ENCODE measurements around the gene SPPL3. TPM values are rescaled to one million over a fixed set of nuclear protein-coding genes. Genes with fewer than 3 reads are reported as not detected.

SPPL3 gene
- total and polyA plus RNA-seq, 2 experiments from 2014 or later = 20.0 to 67.3 TPM

DNA sequence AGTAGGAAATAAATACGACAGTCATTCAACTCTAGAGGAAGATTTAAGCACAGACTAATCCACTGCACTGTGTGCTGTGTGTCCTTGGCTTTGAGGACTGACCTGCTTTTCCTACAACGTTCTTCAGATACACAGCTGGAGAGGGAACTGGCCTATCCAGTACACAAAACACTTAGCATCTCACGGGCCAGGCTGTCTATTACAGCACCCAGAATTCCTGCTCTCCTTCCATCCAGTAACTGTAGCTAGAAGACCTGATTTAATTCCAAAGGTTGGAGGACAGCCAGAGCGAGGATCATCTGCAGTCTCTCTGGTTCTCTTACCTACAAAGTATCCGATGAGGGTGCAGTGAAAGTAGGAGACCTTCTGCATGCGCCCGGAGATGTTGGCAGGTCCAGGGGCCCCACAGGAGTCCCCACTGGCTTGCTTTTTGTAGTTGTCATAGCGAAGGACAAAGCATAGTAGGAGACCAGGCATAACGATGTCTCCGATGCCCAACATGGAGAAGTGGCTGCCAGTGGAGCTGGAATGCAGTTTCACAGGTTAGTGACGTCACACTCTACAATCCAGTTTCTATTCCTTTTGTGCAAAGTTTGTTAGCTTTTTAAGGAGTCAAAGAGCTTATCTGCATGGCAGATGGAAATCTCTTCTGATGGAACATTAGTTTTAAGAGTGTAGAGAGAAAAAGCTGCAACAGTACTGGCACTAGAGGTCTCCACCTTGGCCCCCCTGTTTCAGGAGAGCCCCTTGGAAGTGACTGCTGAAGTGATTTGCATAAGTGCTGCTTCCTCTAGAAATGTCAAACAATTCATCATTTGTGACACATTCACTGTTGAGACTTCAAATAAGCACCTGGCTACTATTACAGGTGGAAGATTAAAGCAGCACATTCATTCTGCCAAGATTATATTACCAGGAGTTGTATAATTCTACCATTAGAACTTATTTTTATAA is 136.8 kb downstream of the SPPL3 start:
- Histone ChIP-seq H3K4me3 (no peak overlapping the region), H4K20me1 (ENCODE audit: insufficient read depth, poor library complexity, severe bottlenecking) (no peaks in the 10 kb centered on the region), H3K9me3 (ENCODE audit: low read depth) (no peaks in the 10 kb centered on the region), H3K4me2 (no peak overlapping the region), H3K9me2 (replicated peaks; ENCODE audit: insufficient read depth) (no peaks in the 10 kb centered on the region), H3K79me2 (no peaks in the 10 kb centered on the region), H3K27me3 (no peaks in the 10 kb centered on the region), H3K36me3 (replicated peaks; ENCODE audit: insufficient read depth, low read depth) (no peaks in the 10 kb centered on the region), H3K27ac (peak overlapping the region; percentile 43), H3K4me1 (ENCODE audit: insufficient read depth) (no peaks in the 10 kb centered on the region), H2AFZ (no peak overlapping the region)
- WGBS (ENCODE audit: low lambda C conversion rate, missing lambda C conversion rate) = 89% methylated on average over 11 of the region's 11 CpGs
- DNase-seq (ENCODE audit: low spot score) = no peak
- TF ChIP-seq EZH2phosphoT487 (IDR thresholded peaks at IDR 0.05; ENCODE audit: low read depth, severe bottlenecking, unreplicated experiment) (no peak), EZH2 (IDR thresholded peaks at IDR 0.05; ENCODE audit: borderline replicate concordance) (no peak)
- TF ChIP-seq, protein P1, sequence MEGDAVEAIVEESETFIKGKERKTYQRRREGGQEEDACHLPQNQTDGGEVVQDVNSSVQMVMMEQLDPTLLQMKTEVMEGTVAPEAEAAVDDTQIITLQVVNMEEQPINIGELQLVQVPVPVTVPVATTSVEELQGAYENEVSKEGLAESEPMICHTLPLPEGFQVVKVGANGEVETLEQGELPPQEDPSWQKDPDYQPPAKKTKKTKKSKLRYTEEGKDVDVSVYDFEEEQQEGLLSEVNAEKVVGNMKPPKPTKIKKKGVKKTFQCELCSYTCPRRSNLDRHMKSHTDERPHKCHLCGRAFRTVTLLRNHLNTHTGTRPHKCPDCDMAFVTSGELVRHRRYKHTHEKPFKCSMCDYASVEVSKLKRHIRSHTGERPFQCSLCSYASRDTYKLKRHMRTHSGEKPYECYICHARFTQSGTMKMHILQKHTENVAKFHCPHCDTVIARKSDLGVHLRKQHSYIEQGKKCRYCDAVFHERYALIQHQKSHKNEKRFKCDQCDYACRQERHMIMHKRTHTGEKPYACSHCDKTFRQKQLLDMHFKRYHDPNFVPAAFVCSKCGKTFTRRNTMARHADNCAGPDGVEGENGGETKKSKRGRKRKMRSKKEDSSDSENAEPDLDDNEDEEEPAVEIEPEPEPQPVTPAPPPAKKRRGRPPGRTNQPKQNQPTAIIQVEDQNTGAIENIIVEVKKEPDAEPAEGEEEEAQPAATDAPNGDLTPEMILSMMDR (IDR thresholded peaks at IDR 0.05; ENCODE audit: poor library complexity) = no peak

DNA sequence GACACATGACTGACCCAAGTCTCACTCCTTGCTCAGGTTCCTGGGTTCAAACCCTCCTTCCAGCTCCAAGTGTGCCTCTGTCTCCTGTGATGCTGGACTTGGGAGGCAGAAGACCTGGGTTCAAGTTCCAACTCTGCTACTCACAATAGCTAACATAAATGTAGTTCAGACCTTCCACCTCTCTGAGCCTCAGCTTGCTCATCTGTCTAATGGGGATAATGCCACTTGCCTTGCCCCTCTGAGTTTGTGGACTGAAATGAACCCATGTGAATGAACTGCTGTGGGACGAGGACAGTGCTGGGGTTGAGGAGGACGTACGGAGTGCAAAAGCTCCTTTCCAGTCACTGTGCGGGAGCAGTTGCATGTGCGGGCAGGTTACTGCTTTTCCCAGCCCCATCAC is 137.6 kb downstream of the SPPL3 start:
- Histone ChIP-seq H4K20me1 (ENCODE audit: insufficient read depth, poor library complexity, severe bottlenecking) (no peaks in the 10 kb centered on the region), H3K4me1 (ENCODE audit: insufficient read depth) (peaks cover 7% of the 10 kb centered on the region), H3K4me3 (no peak overlapping the region), H3K9me2 (replicated peaks; ENCODE audit: insufficient read depth) (no peaks in the 10 kb centered on the region), H3K27ac (peak overlapping the region; percentile 43), H3K79me2 (no peaks in the 10 kb centered on the region), H2AFZ (no peak overlapping the region), H3K27me3 (no peaks in the 10 kb centered on the region), H3K36me3 (replicated peaks; ENCODE audit: insufficient read depth, low read depth) (no peaks in the 10 kb centered on the region), H3K9me3 (ENCODE audit: low read depth) (no peaks in the 10 kb centered on the region), H3K4me2 (no peak overlapping the region)
- TF ChIP-seq, protein P1 (IDR thresholded peaks at IDR 0.05; ENCODE audit: poor library complexity) = no peak
- TF ChIP-seq EZH2phosphoT487 (IDR thresholded peaks at IDR 0.05; ENCODE audit: low read depth, severe bottlenecking, unreplicated experiment) (no peak), EZH2 (IDR thresholded peaks at IDR 0.05; ENCODE audit: borderline replicate concordance) (no peak)
- no peak for DNase-seq (ENCODE audit: low spot score)
- WGBS (ENCODE audit: low lambda C conversion rate, missing lambda C conversion rate) = 90% methylated on average over 5 of the region's 5 CpGs

DNA sequence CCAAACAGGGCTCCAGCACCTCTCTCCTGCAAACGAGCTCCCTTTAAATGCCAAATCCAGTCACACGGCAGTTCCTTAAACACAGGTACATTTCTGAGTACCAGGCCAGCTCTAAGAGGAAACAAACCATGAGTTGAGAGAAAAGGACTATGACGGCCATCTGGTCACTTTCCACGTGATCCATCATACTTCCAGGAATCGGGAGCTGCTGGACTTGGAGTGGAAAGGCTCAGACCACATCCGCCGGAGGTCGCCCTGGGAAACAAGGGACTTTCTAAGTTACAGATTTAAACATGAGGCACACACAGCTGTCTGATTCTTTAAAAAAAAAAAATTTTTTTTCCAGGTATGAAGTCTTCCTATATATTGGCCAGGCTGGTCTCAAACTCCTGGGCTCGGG is 139.3 kb downstream of the SPPL3 start:
- H3K9me2 ChIP-seq (replicated peaks; ENCODE audit: insufficient read depth) = no peaks in the 10 kb centered on the region
- no peaks in the 10 kb centered on the region for H3K27me3 ChIP-seq
- H3K4me2 ChIP-seq = no peak overlapping the region
- no peak overlapping the region for H3K27ac ChIP-seq
- H3K36me3 ChIP-seq (replicated peaks; ENCODE audit: insufficient read depth, low read depth) = no peaks in the 10 kb centered on the region
- TF ChIP-seq EZH2 (IDR thresholded peaks at IDR 0.05; ENCODE audit: borderline replicate concordance) (no peak), EZH2phosphoT487 (IDR thresholded peaks at IDR 0.05; ENCODE audit: low read depth, severe bottlenecking, unreplicated experiment) (no peak)
- TF ChIP-seq, protein P1 (IDR thresholded peaks at IDR 0.05; ENCODE audit: poor library complexity) = no peak
- H3K9me3 ChIP-seq (ENCODE audit: low read depth) = no peaks in the 10 kb centered on the region
- H4K20me1 ChIP-seq (ENCODE audit: insufficient read depth, poor library complexity, severe bottlenecking) = no peaks in the 10 kb centered on the region
- peaks cover 7% of the 10 kb centered on the region for H3K4me1 ChIP-seq (ENCODE audit: insufficient read depth)
- 97% methylated on average over 9 of the region's 9 CpGs for WGBS (ENCODE audit: low lambda C conversion rate, missing lambda C conversion rate)
- no peak overlapping the region for H3K4me3 ChIP-seq
- no peak for DNase-seq (ENCODE audit: low spot score)
- H3K79me2 ChIP-seq = no peaks in the 10 kb centered on the region
- no peak overlapping the region for H2AFZ ChIP-seq

All from hepatocyte (in vitro differentiated cells).